Measurements from ENCODE around the gene GALNT6. TPM values are rescaled to one million over a fixed set of nuclear protein-coding genes. Genes with fewer than 3 reads are reported as not detected.

Gene GALNT6
- total and polyA plus RNA-seq, 9 of the 15 experiments (the other 6 are each of a cell fraction or from before 2014, with no cell fraction given): 1.5 to 8.6 (median 5.1) TPM

DNA sequence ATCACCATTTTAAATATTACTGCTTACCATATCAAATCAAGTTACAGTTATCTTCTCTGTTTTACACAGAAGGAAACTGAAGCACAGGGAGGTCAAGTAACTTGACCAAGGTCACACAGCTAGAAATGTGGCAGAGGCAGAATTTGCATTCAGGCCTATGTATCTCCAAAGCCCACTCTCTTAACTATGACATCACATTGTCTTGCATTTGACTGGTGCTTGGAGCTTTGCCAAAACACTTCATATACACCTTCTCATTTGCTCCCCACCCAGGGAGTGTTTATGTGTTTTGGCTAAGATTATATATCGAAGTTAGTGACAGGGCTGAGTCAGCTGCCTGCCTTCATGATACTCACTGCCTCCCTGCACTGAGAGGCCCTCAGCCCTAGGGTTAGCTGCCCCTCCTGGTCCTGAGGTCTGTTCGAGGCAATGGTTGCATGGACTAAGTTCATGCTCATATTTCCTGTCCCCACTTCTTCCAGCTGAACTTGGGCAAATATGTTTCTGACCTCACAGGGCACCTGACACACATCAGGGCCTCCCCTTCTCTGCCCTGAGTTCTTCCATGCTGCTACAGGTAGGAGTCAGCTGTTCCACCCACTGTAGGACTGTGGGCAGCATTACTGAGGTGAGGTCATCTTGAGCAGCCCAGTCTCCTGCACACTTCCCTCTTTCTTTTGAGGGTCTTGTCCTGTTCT lies 1.8 kb downstream of the GALNT6 start (continued):
- TF ChIP-seq ZNF444 (CRISPR knock-in tag; IDR thresholded peaks at IDR 0.05) (no peak), ZC3H11A (IDR thresholded peaks at IDR 0.05; ENCODE audit: low read depth, low read length) (no peak), TEAD1 (CRISPR knock-in tag; IDR thresholded peaks at IDR 0.05) (peak in 1 of 2 experiments; percentile 72; a peak in 1 of 4 replicates), CTBP1 (IDR thresholded peaks at IDR 0.05; ENCODE audit: borderline replicate concordance) (peak; percentile 28; the same call in 1 of the 2 replicates), BRD4 (IDR thresholded peaks at IDR 0.05) (no peak), PTBP1 (IDR thresholded peaks at IDR 0.05; ENCODE audit: low read depth, low read length) (0 out of 2 replicates have a peak, but pooled peaks have one; percentile 40), SMARCE1 (IDR thresholded peaks at IDR 0.05) (peak; percentile 63; the same call in 1 of the 2 replicates), FOXK2 (conservative IDR thresholded peaks at IDR 0.05 in 1 of 2, IDR thresholded peaks at IDR 0.05 in 1 of 2; ENCODE audit: low read depth in 2 of 2) (peak in 1 of 2 experiments; percentile 65; a peak in 2 of 4 replicates), CREM (IDR thresholded peaks at IDR 0.05; ENCODE audit: low read depth) (peak; percentile 71), SRSF1 (IDR thresholded peaks at IDR 0.05; ENCODE audit: low read depth, low read length) (no peak), HDAC8 (tag; IDR thresholded peaks at IDR 0.05) (no peak), ZNF239 (CRISPR knock-in tag; IDR thresholded peaks at IDR 0.05) (no peak), DLX4 (CRISPR knock-in tag; IDR thresholded peaks at IDR 0.05) (no peak), ZNF668 (CRISPR knock-in tag; IDR thresholded peaks at IDR 0.05) (no peak), CBFA2T3 (IDR thresholded peaks at IDR 0.05) (peak; percentile 90), HMG20A (CRISPR knock-in tag; conservative IDR thresholded peaks at IDR 0.05) (no peak), SMARCA4 (IDR thresholded peaks at IDR 0.05) (peak; percentile 62), ZNF133 (CRISPR knock-in tag; IDR thresholded peaks at IDR 0.05) (no peak), TEAD4 (IDR thresholded peaks at IDR 0.05; ENCODE audit: low read length) (peak; percentile 57; the same call in 1 of the 2 replicates), TEAD4 (CRISPR knock-in tag; IDR thresholded peaks at IDR 0.05; ENCODE audit: borderline replicate concordance) (no peak), ARID2 (IDR thresholded peaks at IDR 0.05) (no peak), C11orf30 (IDR thresholded peaks at IDR 0.05; ENCODE audit: low read depth) (peak; percentile 75), ZNF316 (IDR thresholded peaks at IDR 0.05) (peak; percentile 90)
- TF ChIP-seq, protein P1, sequence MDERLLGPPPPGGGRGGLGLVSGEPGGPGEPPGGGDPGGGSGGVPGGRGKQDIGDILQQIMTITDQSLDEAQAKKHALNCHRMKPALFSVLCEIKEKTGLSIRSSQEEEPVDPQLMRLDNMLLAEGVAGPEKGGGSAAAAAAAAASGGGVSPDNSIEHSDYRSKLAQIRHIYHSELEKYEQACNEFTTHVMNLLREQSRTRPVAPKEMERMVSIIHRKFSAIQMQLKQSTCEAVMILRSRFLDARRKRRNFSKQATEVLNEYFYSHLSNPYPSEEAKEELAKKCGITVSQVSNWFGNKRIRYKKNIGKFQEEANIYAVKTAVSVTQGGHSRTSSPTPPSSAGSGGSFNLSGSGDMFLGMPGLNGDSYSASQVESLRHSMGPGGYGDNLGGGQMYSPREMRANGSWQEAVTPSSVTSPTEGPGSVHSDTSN (CRISPR knock-in tag; IDR thresholded peaks at IDR 0.05; ENCODE audit: low read depth): no peak
- TF ChIP-seq, protein P1 (tag; conservative IDR thresholded peaks at IDR 0.05; ENCODE audit: low read depth): peak; percentile 58
- TF ChIP-seq, protein P2, sequence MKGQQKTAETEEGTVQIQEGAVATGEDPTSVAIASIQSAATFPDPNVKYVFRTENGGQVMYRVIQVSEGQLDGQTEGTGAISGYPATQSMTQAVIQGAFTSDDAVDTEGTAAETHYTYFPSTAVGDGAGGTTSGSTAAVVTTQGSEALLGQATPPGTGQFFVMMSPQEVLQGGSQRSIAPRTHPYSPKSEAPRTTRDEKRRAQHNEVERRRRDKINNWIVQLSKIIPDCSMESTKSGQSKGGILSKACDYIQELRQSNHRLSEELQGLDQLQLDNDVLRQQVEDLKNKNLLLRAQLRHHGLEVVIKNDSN (CRISPR knock-in tag; IDR thresholded peaks at IDR 0.05): peak; percentile 40; the same call in 1 of the 2 replicates
- TF ChIP-seq, protein P3, sequence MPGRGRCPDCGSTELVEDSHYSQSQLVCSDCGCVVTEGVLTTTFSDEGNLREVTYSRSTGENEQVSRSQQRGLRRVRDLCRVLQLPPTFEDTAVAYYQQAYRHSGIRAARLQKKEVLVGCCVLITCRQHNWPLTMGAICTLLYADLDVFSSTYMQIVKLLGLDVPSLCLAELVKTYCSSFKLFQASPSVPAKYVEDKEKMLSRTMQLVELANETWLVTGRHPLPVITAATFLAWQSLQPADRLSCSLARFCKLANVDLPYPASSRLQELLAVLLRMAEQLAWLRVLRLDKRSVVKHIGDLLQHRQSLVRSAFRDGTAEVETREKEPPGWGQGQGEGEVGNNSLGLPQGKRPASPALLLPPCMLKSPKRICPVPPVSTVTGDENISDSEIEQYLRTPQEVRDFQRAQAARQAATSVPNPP (IDR thresholded peaks at IDR 0.05; ENCODE audit: borderline replicate concordance, insufficient read depth, insufficient read length): no peak
